HepG2 (cell line): ENCODE measurements around the gene APBB2. TPM values are rescaled to one million over a fixed set of nuclear protein-coding genes. Genes with fewer than 3 reads are reported as not detected.

Experiments
- EP300 ChIP-seq, 3 experiments: sonication (generic) in 1 of 3; formaldehyde crosslinking in 1 of 3; IDR thresholded peaks; 2 replicates each; pipeline versions ENCODE4 v1.5.1 to v1.6.1; 2011 to 2020; ENCODE audit warnings: low read depth in 2 of 3, low read length in 2 of 3, borderline replicate concordance in 1 of 3, improper control_type of control experiment in 1 of 3, mild to moderate bottlenecking in 1 of 3, missing genetic modification reagents in 1 of 3, moderate library complexity in 1 of 3
- MED1 ChIP-seq: sonication (generic); formaldehyde crosslinking; IDR thresholded peaks from 2 replicates; pipeline ENCODE4 v1.4.0; 2020; ENCODE audit warnings: missing genetic modification reagents
- polyA plus RNA-seq, 8 experiments: library from polyadenylated mRNA; depleted of rRNA in 3 of 8; stranded (reverse) in 7 of 8; unstranded in 1 of 8; fragments of >200 nt; fragmentation: Illumina TruSeq in 4 of 8; extraction: Trizol in 4 of 8; gene quantifications; 2 replicates each; pipeline versions ENCODE4 v1.2.1 to v1.2.3, GENCODE V29; 2011 to 2016; ENCODE audit warnings: low read depth in 4 of 8, missing spikeins in 1 of 8, mixed read lengths in 1 of 8; ENCODE audit not compliant: insufficient read depth in 1 of 8
- total RNA-seq, 5 experiments: library from RNA; depleted of rRNA; stranded (reverse); fragments of >200 nt; fragmentation: Illumina TruSeq; extraction: Trizol; gene quantifications; 2 replicates each; pipeline ENCODE4 v1.2.3, GENCODE V29; 2016; ENCODE audit warnings: low read depth in 1 of 5
- TF ChIP-seq, protein P1 (sequence below): IDR thresholded peaks from 2 replicates; pipeline ENCODE4 v1.6.1; 2016; ENCODE audit warnings: mild to moderate bottlenecking
- TF ChIP-seq, protein P2 (sequence below): sonication (generic); formaldehyde crosslinking; IDR thresholded peaks from 2 replicates; pipeline ENCODE4 v1.4.0; 2020; ENCODE audit warnings: mild to moderate bottlenecking, missing genetic modification reagents
- TF ChIP-seq, protein P3 (sequence below): sonication (generic); formaldehyde crosslinking; IDR thresholded peaks from one replicate; pipeline ENCODE4 v1.5.1; 2020; ENCODE audit warnings: mild to moderate bottlenecking, missing genetic modification reagents; ENCODE audit errors: not compliant biosample characterization

APBB2 gene
- total and polyA plus RNA-seq, 2 of the 13 experiments (the other 11 are each of a cell fraction or from before 2014, with no cell fraction given), result 11.7 to 17.0 TPM

DNA sequence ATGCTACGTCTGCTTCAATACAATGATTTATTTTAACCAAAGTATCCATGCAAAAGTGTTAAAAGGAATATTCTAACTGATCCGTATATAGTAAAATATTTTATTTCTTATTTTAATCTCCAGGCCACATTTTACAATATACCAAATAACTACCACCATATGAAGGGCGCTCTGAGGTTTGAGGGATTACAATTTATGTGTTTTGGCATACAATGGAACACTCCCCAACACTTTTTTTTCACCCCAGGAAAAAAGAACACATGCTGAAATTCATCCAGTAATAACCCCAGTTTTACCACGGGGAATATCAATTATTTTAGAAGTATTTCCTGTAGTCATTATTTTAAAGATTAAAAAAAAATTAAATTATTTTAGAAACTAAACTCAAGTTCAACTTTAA is 65.4 kb downstream of the APBB2 start (continued):
- TF ChIP-seq, protein P1, sequence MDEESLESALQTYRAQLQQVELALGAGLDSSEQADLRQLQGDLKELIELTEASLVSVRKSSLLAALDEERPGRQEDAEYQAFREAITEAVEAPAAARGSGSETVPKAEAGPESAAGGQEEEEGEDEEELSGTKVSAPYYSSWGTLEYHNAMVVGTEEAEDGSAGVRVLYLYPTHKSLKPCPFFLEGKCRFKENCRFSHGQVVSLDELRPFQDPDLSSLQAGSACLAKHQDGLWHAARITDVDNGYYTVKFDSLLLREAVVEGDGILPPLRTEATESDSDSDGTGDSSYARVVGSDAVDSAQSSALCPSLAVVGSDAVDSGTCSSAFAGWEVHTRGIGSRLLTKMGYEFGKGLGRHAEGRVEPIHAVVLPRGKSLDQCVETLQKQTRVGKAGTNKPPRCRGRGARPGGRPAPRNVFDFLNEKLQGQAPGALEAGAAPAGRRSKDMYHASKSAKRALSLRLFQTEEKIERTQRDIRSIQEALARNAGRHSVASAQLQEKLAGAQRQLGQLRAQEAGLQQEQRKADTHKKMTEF (CRISPR knock-in tag), result no peak
- TF ChIP-seq, protein P2, sequence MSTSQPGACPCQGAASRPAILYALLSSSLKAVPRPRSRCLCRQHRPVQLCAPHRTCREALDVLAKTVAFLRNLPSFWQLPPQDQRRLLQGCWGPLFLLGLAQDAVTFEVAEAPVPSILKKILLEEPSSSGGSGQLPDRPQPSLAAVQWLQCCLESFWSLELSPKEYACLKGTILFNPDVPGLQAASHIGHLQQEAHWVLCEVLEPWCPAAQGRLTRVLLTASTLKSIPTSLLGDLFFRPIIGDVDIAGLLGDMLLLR (CRISPR knock-in tag), result no peak
- TF ChIP-seq EP300 (IDR thresholded peaks at IDR 0.05; ENCODE audit: low read depth in 2 of 2, low read length in 2 of 2), result no peak
- TF ChIP-seq EP300 (CRISPR knock-in tag; IDR thresholded peaks at IDR 0.05; ENCODE audit: borderline replicate concordance), result no peak
- TF ChIP-seq MED1 (CRISPR knock-in tag), result no peak
- TF ChIP-seq, protein P3, sequence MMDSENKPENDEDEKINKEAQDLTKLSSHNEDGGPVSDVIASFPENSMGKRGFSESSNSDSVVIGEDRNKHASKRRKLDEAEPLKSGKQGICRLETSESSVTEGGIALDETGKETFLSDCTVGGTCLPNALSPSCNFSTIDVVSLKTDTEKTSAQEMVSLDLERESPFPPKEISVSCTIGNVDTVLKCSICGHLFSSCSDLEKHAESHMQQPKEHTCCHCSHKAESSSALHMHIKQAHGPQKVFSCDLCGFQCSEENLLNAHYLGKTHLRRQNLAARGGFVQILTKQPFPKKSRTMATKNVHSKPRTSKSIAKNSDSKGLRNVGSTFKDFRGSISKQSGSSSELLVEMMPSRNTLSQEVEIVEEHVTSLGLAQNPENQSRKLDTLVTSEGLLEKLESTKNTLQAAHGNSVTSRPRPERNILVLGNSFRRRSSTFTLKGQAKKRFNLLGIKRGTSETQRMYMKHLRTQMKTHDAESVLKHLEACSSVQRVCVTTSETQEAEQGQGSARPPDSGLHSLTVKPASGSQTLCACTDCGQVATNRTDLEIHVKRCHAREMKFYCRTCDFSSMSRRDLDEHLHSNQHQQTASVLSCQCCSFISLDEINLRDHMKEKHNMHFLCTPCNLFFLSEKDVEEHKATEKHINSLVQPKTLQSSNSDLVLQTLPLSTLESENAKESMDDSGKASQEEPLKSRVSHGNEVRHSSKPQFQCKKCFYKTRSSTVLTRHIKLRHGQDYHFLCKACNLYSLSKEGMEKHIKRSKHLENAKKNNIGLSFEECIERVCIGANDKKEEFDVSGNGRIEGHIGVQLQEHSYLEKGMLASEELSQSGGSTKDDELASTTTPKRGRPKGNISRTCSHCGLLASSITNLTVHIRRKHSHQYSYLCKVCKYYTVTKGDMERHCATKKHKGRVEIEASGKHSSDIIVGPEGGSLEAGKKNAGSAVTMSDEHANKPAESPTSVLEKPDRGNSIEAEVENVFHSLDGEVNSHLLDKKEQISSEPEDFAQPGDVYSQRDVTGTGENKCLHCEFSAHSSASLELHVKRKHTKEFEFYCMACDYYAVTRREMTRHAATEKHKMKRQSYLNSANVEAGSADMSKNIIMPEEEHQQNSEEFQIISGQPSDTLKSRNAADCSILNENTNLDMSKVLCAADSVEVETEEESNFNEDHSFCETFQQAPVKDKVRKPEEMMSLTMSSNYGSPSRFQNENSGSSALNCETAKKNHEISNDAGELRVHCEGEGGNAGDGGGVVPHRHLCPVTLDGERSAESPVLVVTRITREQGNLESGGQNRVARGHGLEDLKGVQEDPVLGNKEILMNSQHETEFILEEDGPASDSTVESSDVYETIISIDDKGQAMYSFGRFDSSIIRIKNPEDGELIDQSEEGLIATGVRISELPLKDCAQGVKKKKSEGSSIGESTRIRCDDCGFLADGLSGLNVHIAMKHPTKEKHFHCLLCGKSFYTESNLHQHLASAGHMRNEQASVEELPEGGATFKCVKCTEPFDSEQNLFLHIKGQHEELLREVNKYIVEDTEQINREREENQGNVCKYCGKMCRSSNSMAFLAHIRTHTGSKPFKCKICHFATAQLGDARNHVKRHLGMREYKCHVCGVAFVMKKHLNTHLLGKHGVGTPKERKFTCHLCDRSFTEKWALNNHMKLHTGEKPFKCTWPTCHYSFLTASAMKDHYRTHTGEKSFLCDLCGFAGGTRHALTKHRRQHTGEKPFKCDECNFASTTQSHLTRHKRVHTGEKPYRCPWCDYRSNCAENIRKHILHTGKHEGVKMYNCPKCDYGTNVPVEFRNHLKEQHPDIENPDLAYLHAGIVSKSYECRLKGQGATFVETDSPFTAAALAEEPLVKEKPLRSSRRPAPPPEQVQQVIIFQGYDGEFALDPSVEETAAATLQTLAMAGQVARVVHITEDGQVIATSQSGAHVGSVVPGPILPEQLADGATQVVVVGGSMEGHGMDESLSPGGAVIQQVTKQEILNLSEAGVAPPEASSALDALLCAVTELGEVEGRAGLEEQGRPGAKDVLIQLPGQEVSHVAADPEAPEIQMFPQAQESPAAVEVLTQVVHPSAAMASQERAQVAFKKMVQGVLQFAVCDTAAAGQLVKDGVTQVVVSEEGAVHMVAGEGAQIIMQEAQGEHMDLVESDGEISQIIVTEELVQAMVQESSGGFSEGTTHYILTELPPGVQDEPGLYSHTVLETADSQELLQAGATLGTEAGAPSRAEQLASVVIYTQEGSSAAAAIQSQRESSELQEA (CRISPR knock-in tag), result no peak
- TF ChIP-seq, all 625 proteins: peak for 0
